Osteoblast (primary cell): Measurements from ENCODE around the gene SEPTIN1. TPM values are rescaled to one million over a fixed set of nuclear protein-coding genes. Genes with fewer than 3 reads are reported as not detected.

Experiments
- DNase-seq: peaks from one replicate; pipeline ENCODE4 v3.0.0; 2011; ENCODE audit warnings: low spot score, mixed read lengths; ENCODE audit not compliant: insufficient read length; ENCODE audit errors: missing footprints
- H2AFZ ChIP-seq: 2 replicates; pipeline ENCODE4 v1.6.0; 2011; ENCODE audit warnings: mild to moderate bottlenecking, low read length
- H3K27ac ChIP-seq: 2 replicates; pipeline ENCODE4 v1.5.1; 2011; ENCODE audit warnings: mild to moderate bottlenecking, low read depth, low read length, moderate library complexity
- H3K27me3 ChIP-seq: 2 replicates; pipeline ENCODE4 v1.6.0; 2012; ENCODE audit warnings: mild to moderate bottlenecking, control low read depth, inconsistent platforms, low read length, moderate library complexity; ENCODE audit not compliant: insufficient read depth
- H3K36me3 ChIP-seq: 2 replicates; pipeline ENCODE4 v1.5.1; 2011; ENCODE audit warnings: mild to moderate bottlenecking, low read length, control low read depth, moderate library complexity; ENCODE audit not compliant: insufficient read depth
- H3K4me1 ChIP-seq: 2 replicates; pipeline ENCODE4 v1.5.1; 2011; ENCODE audit warnings: mild to moderate bottlenecking, low read length, control low read depth, moderate library complexity; ENCODE audit not compliant: insufficient read depth
- H3K4me2 ChIP-seq: 2 replicates; pipeline ENCODE4 v1.6.0; 2011; ENCODE audit warnings: mild to moderate bottlenecking, low read length; ENCODE audit not compliant: insufficient read depth
- H3K4me3 ChIP-seq: fragments of 200-600 bp; sonication (generic); 3 replicates; pipeline ENCODE4 v1.5.1; 2012; ENCODE audit warnings: mild to moderate bottlenecking, low read length, inconsistent platforms; ENCODE audit not compliant: insufficient read depth
- H3K79me2 ChIP-seq: 2 replicates; pipeline ENCODE4 v1.6.0; 2012; ENCODE audit warnings: mild to moderate bottlenecking, low read length, control low read depth, inconsistent platforms; ENCODE audit not compliant: insufficient read depth
- H3K9me3 ChIP-seq: 2 replicates; pipeline ENCODE4 v1.5.1; 2011; ENCODE audit warnings: low read depth, low read length, control low read depth
- H4K20me1 ChIP-seq: 2 replicates; pipeline ENCODE4 v1.6.0; 2012; ENCODE audit warnings: mild to moderate bottlenecking, low read length, control low read depth; ENCODE audit not compliant: insufficient read depth
- CTCF ChIP-seq: IDR thresholded peaks from 2 replicates; pipeline ENCODE4 v1.5.1; 2011; ENCODE audit warnings: mild to moderate bottlenecking, low read depth, low read length, moderate library complexity; ENCODE audit errors: extremely low read depth
- total RNA-seq: library from RNA; depleted of rRNA; stranded (reverse); fragments of >200 nt; gene quantifications from 2 replicates; pipeline ENCODE4 v1.2.3, GENCODE V29; 2012

Gene SEPTIN1
- total RNA-seq, 1 donor: not detected

- TF ChIP-seq CTCF: no peak
- H4K20me1 ChIP-seq: peaks cover 9% of the 10 kb centered on the region
- H3K79me2 ChIP-seq: peaks cover 31% of the 10 kb centered on the region
- no peaks in the 10 kb centered on the region for H3K27me3 ChIP-seq
- DNase-seq: peak; percentile 19
- H3K4me2 ChIP-seq: no peak overlapping the region
- peaks cover 15% of the 10 kb centered on the region for H3K4me1 ChIP-seq
- no peak overlapping the region for H2AFZ ChIP-seq
- H3K36me3 ChIP-seq: peaks cover 28% of the 10 kb centered on the region
- H3K27ac ChIP-seq: no peak overlapping the region
- no peaks in the 10 kb centered on the region for H3K9me3 ChIP-seq
- no peak overlapping the region for H3K4me3 ChIP-seq
Observed at GRCh38 chr16:30413112-30413806, 30.9 kb upstream of the SEPTIN1 start.

GRCh38 chr16:30409125-30410060 is 27.0 kb upstream of the SEPTIN1 start:
- Histone ChIP-seq H3K27ac (no peak overlapping the region), H2AFZ (no peak overlapping the region)

GRCh38 chr16:30407804-30408534 is 25.6 kb upstream of the SEPTIN1 start:
- peak; percentile 89 for DNase-seq
- peaks cover 20% of the 10 kb centered on the region for H3K4me1 ChIP-seq

More at GRCh38 chr16:30409125-30410060, 27.0 kb upstream of the SEPTIN1 start:
- Histone ChIP-seq H3K36me3 (peaks cover 24% of the 10 kb centered on the region), H3K27me3 (no peaks in the 10 kb centered on the region), H3K4me3 (peak overlapping the region; percentile 53), H3K4me1 (peaks cover 20% of the 10 kb centered on the region), H3K4me2 (peak overlapping the region; percentile 62), H4K20me1 (peaks cover 6% of the 10 kb centered on the region), H3K9me3 (no peaks in the 10 kb centered on the region), H3K79me2 (peaks cover 31% of the 10 kb centered on the region)
- DNase-seq: peak; percentile 98
- TF ChIP-seq CTCF: peak; percentile 99

More at GRCh38 chr16:30407804-30408534, 25.6 kb upstream of the SEPTIN1 start:
- H3K36me3 ChIP-seq: peaks cover 14% of the 10 kb centered on the region
- H3K27ac ChIP-seq: peak overlapping the region; percentile 46
- H3K9me3 ChIP-seq: no peaks in the 10 kb centered on the region
- H3K4me2 ChIP-seq: peak overlapping the region; percentile 84
- TF ChIP-seq CTCF: no peak
- H3K79me2 ChIP-seq: peaks cover 31% of the 10 kb centered on the region
- H3K4me3 ChIP-seq: peak overlapping the region; percentile 85
- no peak overlapping the region for H2AFZ ChIP-seq
- H3K27me3 ChIP-seq: no peaks in the 10 kb centered on the region
- H4K20me1 ChIP-seq: peaks cover 4% of the 10 kb centered on the region
